ENCODE results near the gene RABEP2. TPM values are rescaled to one million over a fixed set of nuclear protein-coding genes. Genes with fewer than 3 reads are reported as not detected.
A peak's percentile ranks its signal among the peaks of the same experiment; 100 is the strongest.
"Not testable (repeated sequence)": the region's sequence is repeated elsewhere in the genome, so short reads cannot be mapped to it uniquely, and the experiment has no call there.

The RABEP2 gene
- polyA plus RNA-seq, 1 donor (not counting 4 experiments of a cell fraction or from before 2014, with no cell fraction given): 8.7 TPM

- Histone ChIP-seq H3K9me3 (ENCODE audit: control insufficient read depth, low read depth, low read length) (no peaks in the 10 kb centered on the region), H3K79me2 (ENCODE audit: control insufficient read depth, insufficient read depth, low read length) (peaks cover 20% of the 10 kb centered on the region), H4K20me1 (ENCODE audit: control insufficient read depth, extremely low read depth, insufficient read depth, low read length) (no peaks in the 10 kb centered on the region), H3K9ac (ENCODE audit: control insufficient read depth, extremely low read depth, insufficient read depth, low read length) (peak overlapping the region; percentile 88), H3K4me3 (ENCODE audit: control insufficient read depth in 2 of 3, extremely low read depth in 1 of 3, insufficient read depth in 2 of 3, low read depth in 1 of 3, low read length in 3 of 3) (peak overlapping the region; percentile 79 to 85 (median 84)), H3K9me1 (ENCODE audit: control insufficient read depth, extremely low read depth, insufficient read depth, low read length) (no peaks in the 10 kb centered on the region), H3K27me3 (ENCODE audit: control insufficient read depth, extremely low read depth, insufficient read depth, low read length) (no peaks in the 10 kb centered on the region), H3K4me1 (ENCODE audit: control insufficient read depth, extremely low read depth, insufficient read depth, low read length) (peaks cover 8% of the 10 kb centered on the region), H3K4me2 (ENCODE audit: control insufficient read depth, extremely low read depth, insufficient read depth, low read depth, low read length) (peak overlapping the region; percentile 81), H3K36me3 (ENCODE audit: control insufficient read depth in 2 of 2, extremely low read depth in 1 of 2, insufficient read depth in 2 of 2, low read length in 2 of 2) (peaks cover 5 to 15% of the 10 kb centered on the region in 2 experiments), H3K27ac (ENCODE audit: control insufficient read depth, insufficient read depth, low read length) (peak overlapping the region; percentile 89), H2AFZ (ENCODE audit: control insufficient read depth, low read length) (peak overlapping the region; percentile 89)
- no peak for FAIRE-seq
- TF ChIP-seq EZH2 (IDR thresholded peaks at IDR 0.05; ENCODE audit: low read length) (no peak), CTCF (optimal IDR thresholded peaks at IDR 0.05 in 1 of 3, IDR thresholded peaks at IDR 0.05 in 1 of 3, conservative IDR thresholded peaks at IDR 0.05 in 1 of 3; ENCODE audit: extremely low read depth in 1 of 3, insufficient read depth in 2 of 3, low read length in 3 of 3) (peak; percentile 58 to 73 (median 69))
- dilution Hi-C loops (cut with MboI; ENCODE audit: extremely low pct_ligation_motif_present, low sequenced_read_pairs): no loop called here
- peak; percentile 49 for DNase-seq (ENCODE audit: low read depth, low spot score)
Observed at GRCh38 chr16:28974007-28974436, 49.0 kb upstream of the RABEP2 start.

GRCh38 chr16:28969696-28970095, 44.7 kb upstream of the RABEP2 start:
- H2AFZ ChIP-seq (ENCODE audit: control insufficient read depth, low read length); DNase-seq (ENCODE audit: low read depth, low spot score); H3K4me3 ChIP-seq (ENCODE audit: control insufficient read depth in 2 of 3, extremely low read depth in 1 of 3, insufficient read depth in 2 of 3, low read depth in 1 of 3, low read length in 3 of 3); H3K4me2 ChIP-seq (ENCODE audit: control insufficient read depth, extremely low read depth, insufficient read depth, low read depth, low read length); H3K27me3 ChIP-seq (ENCODE audit: control insufficient read depth, extremely low read depth, insufficient read depth, low read length); H3K79me2 ChIP-seq (ENCODE audit: control insufficient read depth, insufficient read depth, low read length); H4K20me1 ChIP-seq (ENCODE audit: control insufficient read depth, extremely low read depth, insufficient read depth, low read length); H3K9me1 ChIP-seq (ENCODE audit: control insufficient read depth, extremely low read depth, insufficient read depth, low read length); H3K27ac ChIP-seq (ENCODE audit: control insufficient read depth, insufficient read depth, low read length); FAIRE-seq; H3K4me1 ChIP-seq (ENCODE audit: control insufficient read depth, extremely low read depth, insufficient read depth, low read length); dilution Hi-C loops (cut with MboI; ENCODE audit: extremely low pct_ligation_motif_present, low sequenced_read_pairs); H3K9ac ChIP-seq (ENCODE audit: control insufficient read depth, extremely low read depth, insufficient read depth, low read length); H3K9me3 ChIP-seq (ENCODE audit: control insufficient read depth, low read depth, low read length); H3K36me3 ChIP-seq (ENCODE audit: control insufficient read depth in 2 of 2, extremely low read depth in 1 of 2, insufficient read depth in 2 of 2, low read length in 2 of 2): not testable (repeated sequence)

- Histone ChIP-seq H3K4me3 (ENCODE audit: control insufficient read depth in 2 of 3, extremely low read depth in 1 of 3, insufficient read depth in 2 of 3, low read depth in 1 of 3, low read length in 3 of 3) (no peak overlapping the region), H3K9me3 (ENCODE audit: control insufficient read depth, low read depth, low read length) (no peaks in the 10 kb centered on the region), H3K4me1 (ENCODE audit: control insufficient read depth, extremely low read depth, insufficient read depth, low read length) (no peaks in the 10 kb centered on the region), H3K27ac (ENCODE audit: control insufficient read depth, insufficient read depth, low read length) (no peak overlapping the region), H4K20me1 (ENCODE audit: control insufficient read depth, extremely low read depth, insufficient read depth, low read length) (no peaks in the 10 kb centered on the region), H3K4me2 (ENCODE audit: control insufficient read depth, extremely low read depth, insufficient read depth, low read depth, low read length) (no peak overlapping the region), H3K27me3 (ENCODE audit: control insufficient read depth, extremely low read depth, insufficient read depth, low read length) (no peaks in the 10 kb centered on the region), H3K36me3 (ENCODE audit: control insufficient read depth in 2 of 2, extremely low read depth in 1 of 2, insufficient read depth in 2 of 2, low read length in 2 of 2) (peaks cover 19 to 27% of the 10 kb centered on the region in 2 experiments), H3K9me1 (ENCODE audit: control insufficient read depth, extremely low read depth, insufficient read depth, low read length) (no peaks in the 10 kb centered on the region), H3K79me2 (ENCODE audit: control insufficient read depth, insufficient read depth, low read length) (no peaks in the 10 kb centered on the region), H3K9ac (ENCODE audit: control insufficient read depth, extremely low read depth, insufficient read depth, low read length) (no peak overlapping the region), H2AFZ (ENCODE audit: control insufficient read depth, low read length) (no peak overlapping the region)
- FAIRE-seq (no peak), DNase-seq (ENCODE audit: low read depth, low spot score) (no peak)
- TF ChIP-seq EZH2 (IDR thresholded peaks at IDR 0.05; ENCODE audit: low read length) (no peak), CTCF (optimal IDR thresholded peaks at IDR 0.05 in 1 of 3, IDR thresholded peaks at IDR 0.05 in 1 of 3, conservative IDR thresholded peaks at IDR 0.05 in 1 of 3; ENCODE audit: extremely low read depth in 1 of 3, insufficient read depth in 2 of 3, low read length in 3 of 3) (no peak)
- dilution Hi-C loops (cut with MboI; ENCODE audit: extremely low pct_ligation_motif_present, low sequenced_read_pairs): no loop called here
Observed at GRCh38 chr16:28967156-28967555, 42.1 kb upstream of the RABEP2 start.
